Kidney (tissue), 14 donors: ENCODE data around the gene UNC45B. TPM values are rescaled to one million over a fixed set of nuclear protein-coding genes. Genes with fewer than 3 reads are reported as not detected.

Experiments
- DNase-seq, 5 donors: peaks; one replicate each; pipeline ENCODE4 v3.0.0-alpha.2; 2013 to 2020
- FAIRE-seq: peaks from 2 replicates; lab custom pipeline; 2012; peaks lifted over from hg19 to GRCh38; lab: Jason Lieb, UNC
- H3K27ac ChIP-seq, 2 donors: one replicate each; pipeline ENCODE4 v1.7.0; 2013; ENCODE audit warnings: low read depth in 2 of 2, low read length in 2 of 2, inconsistent platforms in 1 of 2
- H3K27me3 ChIP-seq: one replicate; pipeline ENCODE4 v1.7.1; 2013; ENCODE audit warnings: low read length, inconsistent platforms; ENCODE audit not compliant: control insufficient read depth, insufficient read depth
- H3K36me3 ChIP-seq, 3 donors: one replicate each; pipeline versions ENCODE4 v1.7.0 to v1.7.1; 2013; ENCODE audit warnings: low read length in 3 of 3, control low read depth in 1 of 3, inconsistent platforms in 1 of 3; ENCODE audit not compliant: insufficient read depth in 3 of 3, control insufficient read depth in 2 of 3
- H3K4me1 ChIP-seq, 3 donors: one replicate each; pipeline versions ENCODE4 v1.7.0 to v1.7.1; 2013; ENCODE audit warnings: low read length in 3 of 3, inconsistent platforms in 1 of 3, low read depth in 1 of 3; ENCODE audit not compliant: control insufficient read depth in 2 of 3, insufficient read depth in 2 of 3
- H3K4me3 ChIP-seq, 3 donors: one replicate each; pipeline versions ENCODE4 v1.7.0 to v1.8.1; 2013; ENCODE audit warnings: low read length in 3 of 3, control low read depth in 1 of 3, inconsistent platforms in 1 of 3
- H3K9ac ChIP-seq, 3 donors: one replicate each; pipeline versions ENCODE4 v1.7.0 to v1.7.1; 2013; ENCODE audit warnings: low read length in 3 of 3, control low read depth in 1 of 3, inconsistent platforms in 1 of 3
- H3K9me3 ChIP-seq, 3 donors: one replicate each; pipeline versions ENCODE4 v1.7.0 to v1.7.1; 2013; ENCODE audit warnings: low read length in 3 of 3, control low read depth in 1 of 3, inconsistent platforms in 1 of 3; ENCODE audit not compliant: control insufficient read depth in 2 of 3, insufficient read depth in 1 of 3
- CTCF ChIP-seq: IDR thresholded peaks from 3 replicates; pipeline ENCODE4 v1.5.1; 2012; ENCODE audit warnings: mild to moderate bottlenecking, moderate library complexity, borderline replicate concordance; ENCODE audit not compliant: insufficient read depth; ENCODE audit errors: extremely low read depth
- intact Hi-C: fragments of 100-400 bp; cut with DNase I; formaldehyde crosslinking; loops from one replicate; pipeline ENCODE4 v1.11.1; 2022
- polyA plus RNA-seq: library from polyadenylated mRNA; stranded (reverse); fragments of 350-450 nt; fragmentation: Illumina TruSeq; extraction: RNeasy Lipid Tissue Mini Kit (QIAGEN cat#74804); gene quantifications from one replicate; pipeline ENCODE4 v1.2.3, GENCODE V29; 2014; ENCODE audit warnings: low read depth, low replicate concordance; ENCODE audit not compliant: insufficient read depth
- total RNA-seq: library from RNA; stranded (reverse); fragmentation: NEBNext Ultra II Directional; extraction: Animal tissue kit (Norgen Biotek cat#: 25700); gene quantifications from one replicate; pipeline ENCODE4 v1.2.1, GENCODE V29; 2021
- donor health status: control.
- donor health status: control.
- donor health status: control.
- donor health status: control.
- donor health status: control.
- donor health status: DM: yes; HTN: yes; CAD: no.
- donor health status: Normal renal cell carcinoma (clear cell type).

Gene UNC45B
- total and polyA plus RNA-seq, 2 donors from 2014 or later, result 0.38 to 0.54 TPM

GRCh38 chr17:35132816-35133550 is 14.6 kb upstream of the UNC45B start:
- intact Hi-C loops, result no loop called here
- DNase-seq, result no peak
- TF ChIP-seq CTCF, result no peak
- Histone ChIP-seq H3K27me3 (no peaks in the 10 kb centered on the region), H3K4me3 (no peak overlapping the region), H3K9ac (no peak overlapping the region), H3K36me3 (peaks cover 6 to 49% (median 32%) of the 10 kb centered on the region in 3 donors), H3K4me1 (peaks cover 0 to 8% (median 2%) of the 10 kb centered on the region in 3 donors), H3K9me3 (no peaks in the 10 kb centered on the region), H3K27ac (no peak overlapping the region)
- FAIRE-seq, result no peak

GRCh38 chr17:35135322-35135721 is 12.3 kb upstream of the UNC45B start:
- intact Hi-C loops, result no loop called here
- TF ChIP-seq CTCF, result no peak
- no peak for FAIRE-seq

GRCh38 chr17:35138218-35138617 is 9.4 kb upstream of the UNC45B start:
- DNase-seq (no peak), FAIRE-seq (no peak)
- Histone ChIP-seq H3K27ac (no peak overlapping the region), H3K4me3 (no peak overlapping the region), H3K36me3 (peaks cover 9 to 46% (median 32%) of the 10 kb centered on the region in 3 donors), H3K9me3 (no peaks in the 10 kb centered on the region), H3K27me3 (no peaks in the 10 kb centered on the region), H3K9ac (no peak overlapping the region), H3K4me1 (peaks cover 0 to 3% (median 0%) of the 10 kb centered on the region in 3 donors)
- intact Hi-C loops, result no loop called here
- no peak for TF ChIP-seq CTCF

More at GRCh38 chr17:35135322-35135721, 12.3 kb upstream of the UNC45B start:
- Histone ChIP-seq H3K4me3 (no peak overlapping the region), H3K4me1 (peaks cover 0 to 8% (median 2%) of the 10 kb centered on the region in 3 donors), H3K27ac (no peak overlapping the region), H3K9me3 (no peaks in the 10 kb centered on the region), H3K36me3 (peaks cover 9 to 58% (median 36%) of the 10 kb centered on the region in 3 donors), H3K9ac (no peak overlapping the region), H3K27me3 (no peaks in the 10 kb centered on the region)
- no peak for DNase-seq
